Camera-type eye (tissue), 1 donor: ENCODE data around the gene WDR20. TPM values are rescaled to one million over a fixed set of nuclear protein-coding genes. Genes with fewer than 3 reads are reported as not detected.

Experiments
- total RNA-seq: library from RNA; depleted of rRNA; stranded (reverse); fragments of >200 nt; gene quantifications from one replicate; pipeline ENCODE4 v1.2.3, GENCODE V29; 2014

Gene WDR20
- 55.5 TPM for total RNA-seq

GRCh38 chr14:102139286-102140026 lies at the start of gene WDR20:
WDR20 (plus strand) TSS chr14:102139897; CDS start chr14:102139924, 27 bp downstream.

Other genes starting within 250 kb of the WDR20 start
- gene DYNC1H1, start 175.3 kb upstream of the WDR20 start, total RNA-seq, result 800 TPM
- 1,156 TPM for gene HSP90AA1, start 52.9 kb upstream of the WDR20 start, total RNA-seq
- gene MOK, start 165.3 kb downstream of the WDR20 start, total RNA-seq, result 70.4 TPM
- 13.2 TPM for gene ZNF839, start 179.8 kb downstream of the WDR20 start, total RNA-seq
- gene CINP, start 223.0 kb downstream of the WDR20 start, total RNA-seq, result 33.4 TPM
- gene TECPR2, start 223.0 kb downstream of the WDR20 start, total RNA-seq, result 32.9 TPM